Activated naive CD4-positive, alpha-beta T cell treated with Interleukin-2 at 50 U/mL for 16 hours (primary cell): Measurements from ENCODE around the gene PAN3.

Experiments
- DNase-seq: peaks from one replicate; pipeline ENCODE4 v3.0.0-alpha.2; 2020

PAN3 gene

GRCh38 chr13:28342251-28342650, 203.9 kb downstream of the PAN3 start:
- DNase-seq = no peak

- no peak for DNase-seq
Observed at GRCh38 chr13:28344163-28344562, 205.8 kb downstream of the PAN3 start.
